Esophagus (tissue), 2 donors: Measurements from ENCODE around the gene VPS29. TPM values are rescaled to one million over a fixed set of nuclear protein-coding genes. Genes with fewer than 3 reads are reported as not detected.
"Not testable (repeated sequence)": the region's sequence is repeated elsewhere in the genome, so short reads cannot be mapped to it uniquely, and the experiment has no call there.

ENCODE experiments used
- H3K27ac ChIP-seq, 2 donors: one replicate each; pipeline ENCODE4 v1.5.1; 2013; ENCODE audit warnings: low read depth in 2 of 2, mild to moderate bottlenecking in 2 of 2, inconsistent platforms in 1 of 2, low read length in 1 of 2, moderate library complexity in 1 of 2
- H3K27me3 ChIP-seq, 2 donors: one replicate each; pipeline ENCODE4 v1.6.1; 2013; ENCODE audit warnings: low read length in 2 of 2, control low read depth in 1 of 2, mild to moderate bottlenecking in 1 of 2; ENCODE audit not compliant: insufficient read depth in 2 of 2, control insufficient read depth in 1 of 2
- H3K36me3 ChIP-seq, 2 donors: one replicate each; pipeline ENCODE4 v1.6.1; 2013; ENCODE audit warnings: low read length in 1 of 2; ENCODE audit not compliant: control insufficient read depth in 2 of 2, insufficient read depth in 2 of 2
- H3K4me1 ChIP-seq, 2 donors: one replicate each; pipeline ENCODE4 v1.6.1; 2013; ENCODE audit warnings: low read length in 1 of 2; ENCODE audit not compliant: control insufficient read depth in 2 of 2, insufficient read depth in 2 of 2
- H3K4me3 ChIP-seq, 2 donors: one replicate each; pipeline ENCODE4 v1.5.1; 2013; ENCODE audit warnings: low read length in 2 of 2, mild to moderate bottlenecking in 2 of 2, low read depth in 1 of 2, moderate library complexity in 1 of 2
- H3K9me3 ChIP-seq, 2 donors: one replicate each; pipeline ENCODE4 v1.6.1; 2013; ENCODE audit warnings: mild to moderate bottlenecking in 2 of 2, low read depth in 1 of 2, low read length in 1 of 2, moderate library complexity in 1 of 2; ENCODE audit not compliant: control insufficient read depth in 2 of 2, insufficient read depth in 1 of 2
- WGBS, 2 donors: extraction: QIAGEN DNeasy Blood & Tissue Kit; methylation state at CpG; one replicate each; pipeline ENCODE4 v1.1.7; 2013; 5-methylcytosine and 5-hydroxymethylcytosine counted together
- polyA plus RNA-seq, 2 donors: library from polyadenylated mRNA; stranded (reverse); fragments of 200-250 nt; gene quantifications; one replicate each; pipeline ENCODE4 v1.2.3, GENCODE V29; 2013
- donor health status: healthy with polysubstance abuse.
- donor health status: Bipolar disorder and iron deficiency.

VPS29 gene
- polyA plus RNA-seq, result 100 to 1,000 TPM; 161 to 188 TPM

- Histone ChIP-seq H3K36me3 (no peaks in the 10 kb centered on the region), H3K27me3 (no peaks in the 10 kb centered on the region), H3K27ac (peak within 1 kb of the TSS; percentile 97 to 98)
Measured at GRCh38 chr12:110501752-110502738, at the start of gene VPS29, which contains the start of gene RAD9B. Gene VPS29 (minus strand): TSS chr12:110502111. CDS start chr12:110502051, 60 bp downstream. Gene RAD9B (plus strand): TSS chr12:110502331. CDS start chr12:110502338, 7 bp downstream.

GRCh38 chr12:110550981-110551380 is 49.1 kb upstream of the VPS29 start:
- peaks cover 0 to 2% of the 10 kb centered on the region in 2 donors for H3K4me1 ChIP-seq
- no peak overlapping the region for H3K4me3 ChIP-seq
- H3K27ac ChIP-seq, result no peak overlapping the region
- no peaks in the 10 kb centered on the region for H3K9me3 ChIP-seq
- H3K27me3 ChIP-seq, result no peaks in the 10 kb centered on the region
- WGBS, 2 donors, result 88 to 92% methylated on average over 4 of the region's 4 CpGs
- H3K36me3 ChIP-seq, result peaks cover 0 to 3% of the 10 kb centered on the region in 2 donors

More at GRCh38 chr12:110501752-110502738, at the start of gene VPS29, which contains the start of gene RAD9B:
- H3K9me3 ChIP-seq, result no peaks in the 10 kb centered on the region
- H3K4me3 ChIP-seq, result peak within 1 kb of the TSS; percentile 95 to 99
- H3K4me1 ChIP-seq, result no peaks in the 10 kb centered on the region
- 9% methylated on average over 61 of the region's 61 CpGs for WGBS, 2 donors

GRCh38 chr12:110549716-110550115 is 47.8 kb upstream of the VPS29 start:
- peaks cover 0 to 5% of the 10 kb centered on the region in 2 donors for H3K4me1 ChIP-seq
- 80% methylated on average over 2 of the region's 2 CpGs for WGBS, 2 donors

GRCh38 chr12:110548678-110549077 is 46.8 kb upstream of the VPS29 start:
- Histone ChIP-seq H3K4me3 (no peak overlapping the region), H3K27me3 (no peaks in the 10 kb centered on the region), H3K27ac (peak overlapping the region in 1 of 2 donors; percentile 49), H3K36me3 (peaks cover 0 to 3% of the 10 kb centered on the region in 2 donors), H3K9me3 (no peaks in the 10 kb centered on the region), H3K4me1 (peaks cover 0 to 5% of the 10 kb centered on the region in 2 donors)
- WGBS, 2 donors, result 75 to 77% methylated on average over 7 of the region's 7 CpGs

More at GRCh38 chr12:110549716-110550115, 47.8 kb upstream of the VPS29 start:
- Histone ChIP-seq H3K27ac (no peak overlapping the region), H3K27me3 (no peaks in the 10 kb centered on the region), H3K36me3 (peaks cover 0 to 3% of the 10 kb centered on the region in 2 donors), H3K4me3 (no peak overlapping the region), H3K9me3 (no peaks in the 10 kb centered on the region)

- WGBS, 2 donors, result 80 to 82% methylated on average over 2 of the region's 2 CpGs
- Histone ChIP-seq H3K27me3 (no peaks in the 10 kb centered on the region), H3K4me3 (no peak overlapping the region), H3K36me3 (peaks cover 0 to 3% of the 10 kb centered on the region in 2 donors), H3K4me1 (peaks cover 0 to 8% of the 10 kb centered on the region in 2 donors), H3K27ac (peak overlapping the region; percentile 47 to 49), H3K9me3 (no peaks in the 10 kb centered on the region)
Measured at GRCh38 chr12:110547090-110547489, 45.2 kb upstream of the VPS29 start.

GRCh38 chr12:110546339-110546738 is 44.4 kb upstream of the VPS29 start:
- H3K9me3 ChIP-seq, result no peaks in the 10 kb centered on the region
- WGBS, 2 donors, result 33 to 52% methylated on average over 3 of the region's 3 CpGs
- no peak overlapping the region for H3K4me3 ChIP-seq
- no peaks in the 10 kb centered on the region for H3K27me3 ChIP-seq
- H3K4me1 ChIP-seq, result peaks cover 0 to 8% of the 10 kb centered on the region in 2 donors
- H3K27ac ChIP-seq, result peak overlapping the region in 1 of 2 donors; percentile 87
- H3K36me3 ChIP-seq, result peaks cover 0 to 3% of the 10 kb centered on the region in 2 donors

- peaks cover 0 to 3% of the 10 kb centered on the region in 2 donors for H3K36me3 ChIP-seq
- peak overlapping the region; percentile 87 to 93 for H3K27ac ChIP-seq
- H3K9me3 ChIP-seq, result no peaks in the 10 kb centered on the region
- H3K27me3 ChIP-seq, result no peaks in the 10 kb centered on the region
- WGBS, 2 donors, result 75% methylated on average over 10 of the region's 10 CpGs
- peaks cover 0 to 8% of the 10 kb centered on the region in 2 donors for H3K4me1 ChIP-seq
- no peak overlapping the region for H3K4me3 ChIP-seq
Measured at GRCh38 chr12:110545812-110546211, 43.9 kb upstream of the VPS29 start.

- H3K9me3 ChIP-seq, H3K4me1 ChIP-seq, H3K4me3 ChIP-seq, H3K27me3 ChIP-seq, H3K36me3 ChIP-seq, H3K27ac ChIP-seq: not testable (repeated sequence)
- WGBS, 2 donors, result 50 to 81% methylated on average over 4 of the region's 4 CpGs
Measured at GRCh38 chr12:110545259-110545658, 43.3 kb upstream of the VPS29 start.

GRCh38 chr12:110543965-110544364 is 42.1 kb upstream of the VPS29 start:
- Histone ChIP-seq H3K4me3 (no peak overlapping the region), H3K4me1 (peaks cover under 1 to 8% of the 10 kb centered on the region in 2 donors), H3K27me3 (no peaks in the 10 kb centered on the region), H3K36me3 (peaks cover 0 to 3% of the 10 kb centered on the region in 2 donors), H3K27ac (peak overlapping the region; percentile 92 to 97), H3K9me3 (no peaks in the 10 kb centered on the region)
- 55 to 68% methylated on average over 4 of the region's 4 CpGs for WGBS, 2 donors
